GM12872 (cell line): ENCODE data around the gene FOXN1.

Source experiments
- CTCF ChIP-seq: IDR thresholded peaks from 3 replicates; pipeline ENCODE4 v1.5.1; 2011; ENCODE audit warnings: low read depth, mild to moderate bottlenecking, low read length, moderate library complexity; ENCODE audit not compliant: insufficient read depth

The FOXN1 gene

GRCh38 chr17:28499684-28500357 is 6.3 kb upstream of the FOXN1 start:
- TF ChIP-seq CTCF: no peak

GRCh38 chr17:28500712-28501379 is 5.3 kb upstream of the FOXN1 start:
- TF ChIP-seq CTCF: no peak

GRCh38 chr17:28501421-28502284 is 4.5 kb upstream of the FOXN1 start:
- no peak for TF ChIP-seq CTCF

- no peak for TF ChIP-seq CTCF
These were observed 2.7 kb upstream of the FOXN1 start for GRCh38 chr17:28503420-28503819.

- no peak for TF ChIP-seq CTCF
These were observed 777 bp downstream of the FOXN1 start for GRCh38 chr17:28506763-28507487.

GRCh38 chr17:28507567-28508203 is 1.5 kb downstream of the FOXN1 start:
- TF ChIP-seq CTCF: no peak
